Brain pericyte (primary cell): ENCODE measurements around the gene PARM1.

Experiments used
- DNase-seq: peaks from one replicate; pipeline ENCODE4 v3.0.0-alpha.2; 2012; ENCODE audit warnings: low read depth, low spot score

PARM1 gene, protein sequence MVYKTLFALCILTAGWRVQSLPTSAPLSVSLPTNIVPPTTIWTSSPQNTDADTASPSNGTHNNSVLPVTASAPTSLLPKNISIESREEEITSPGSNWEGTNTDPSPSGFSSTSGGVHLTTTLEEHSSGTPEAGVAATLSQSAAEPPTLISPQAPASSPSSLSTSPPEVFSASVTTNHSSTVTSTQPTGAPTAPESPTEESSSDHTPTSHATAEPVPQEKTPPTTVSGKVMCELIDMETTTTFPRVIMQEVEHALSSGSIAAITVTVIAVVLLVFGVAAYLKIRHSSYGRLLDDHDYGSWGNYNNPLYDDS

DNA sequence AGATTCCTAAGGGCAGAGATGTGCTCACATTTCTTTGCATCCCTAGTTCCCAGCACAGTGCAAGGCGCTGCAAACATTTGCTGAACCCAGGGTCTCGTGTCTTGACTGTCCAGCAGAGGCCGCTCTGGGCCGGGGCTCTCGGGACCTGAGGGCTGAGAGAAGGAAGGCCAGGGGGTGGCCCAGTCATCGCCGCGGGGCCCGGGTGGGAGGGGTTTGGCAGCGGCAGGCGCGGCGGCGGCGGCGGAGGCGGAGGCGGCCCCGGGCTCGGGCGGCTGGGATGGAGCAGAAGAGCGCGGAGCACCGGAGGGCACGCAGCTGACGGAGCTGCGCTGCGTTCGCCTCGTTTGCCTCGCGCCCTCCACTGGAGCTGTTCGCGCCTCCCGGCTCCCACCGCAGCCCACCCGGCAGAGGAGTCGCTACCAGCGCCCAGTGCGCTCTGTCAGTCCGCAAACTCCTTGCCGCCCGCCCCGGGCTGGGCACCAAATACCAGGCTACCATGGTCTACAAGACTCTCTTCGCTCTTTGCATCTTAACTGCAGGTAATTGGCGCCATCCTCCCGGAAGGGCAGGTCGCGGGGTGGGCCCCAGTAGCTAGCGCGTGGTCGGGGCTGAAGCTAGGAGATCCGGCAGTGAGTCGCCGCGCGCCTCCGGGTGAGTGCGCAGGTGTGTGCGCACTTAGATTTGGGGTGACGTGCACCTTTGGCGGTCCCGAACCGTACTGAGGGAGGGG is at the start of gene PARM1:
PARM1 (plus strand) TSS at position 285 of the 730 bp plus-strand sequence; CDS start at position 497, 212 bp downstream.
- no peak for DNase-seq

- no peak for DNase-seq
Measured at GRCh38 chr4:74884266-74884665, 48.6 kb upstream of the PARM1 start.

- DNase-seq = no peak
Measured at GRCh38 chr4:74886484-74886883, 46.4 kb upstream of the PARM1 start.

GRCh38 chr4:74890341-74890740 is 42.6 kb upstream of the PARM1 start:
- DNase-seq = no peak

DNA sequence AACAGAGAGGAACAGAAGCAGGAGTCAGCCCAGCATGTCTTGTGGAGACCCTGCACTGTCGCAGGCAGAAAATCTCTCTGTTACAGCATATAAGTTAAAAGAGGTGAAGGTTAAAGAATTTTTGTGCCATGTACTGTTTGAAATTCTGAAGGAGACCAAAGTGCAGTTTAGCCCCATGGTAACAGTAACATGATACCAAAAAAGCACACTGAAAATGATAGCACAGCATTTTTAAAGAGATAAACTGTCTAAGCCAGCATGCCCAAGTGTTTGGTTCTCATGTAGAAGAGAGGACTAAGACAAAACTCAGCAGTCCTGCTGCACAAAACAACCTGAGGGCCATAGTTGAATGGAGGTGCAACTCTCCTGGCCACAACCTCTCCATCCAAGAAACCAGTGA is 41.9 kb upstream of the PARM1 start:
- DNase-seq = no peak

- DNase-seq = no peak
Measured at GRCh38 chr4:74893171-74893570, 39.7 kb upstream of the PARM1 start.

- no peak for DNase-seq
Measured at GRCh38 chr4:74896595-74896994, 36.3 kb upstream of the PARM1 start.

- DNase-seq = no peak
Measured at GRCh38 chr4:74897386-74897785, 35.5 kb upstream of the PARM1 start.

DNA sequence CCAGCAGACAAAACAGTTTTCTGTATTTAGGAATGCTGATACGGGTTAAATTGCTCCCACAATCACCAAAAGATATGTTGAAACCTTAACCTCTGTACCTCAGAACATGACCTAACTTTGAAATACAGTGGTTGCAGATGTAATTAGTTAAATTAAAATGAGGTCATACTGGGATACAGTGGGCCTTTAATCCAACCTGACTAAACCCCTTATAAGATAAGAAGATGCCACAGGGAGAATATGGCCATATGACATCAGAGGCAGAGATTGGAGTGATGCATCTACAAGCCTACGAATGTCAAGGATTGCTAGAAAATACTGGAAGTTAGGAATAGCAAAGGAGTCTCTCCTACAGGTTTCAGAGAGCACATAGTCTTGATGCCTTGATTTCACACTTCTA is 32.1 kb upstream of the PARM1 start:
- DNase-seq = no peak

GRCh38 chr4:74904509-74905065 is 28.3 kb upstream of the PARM1 start:
- no peak for DNase-seq

DNA sequence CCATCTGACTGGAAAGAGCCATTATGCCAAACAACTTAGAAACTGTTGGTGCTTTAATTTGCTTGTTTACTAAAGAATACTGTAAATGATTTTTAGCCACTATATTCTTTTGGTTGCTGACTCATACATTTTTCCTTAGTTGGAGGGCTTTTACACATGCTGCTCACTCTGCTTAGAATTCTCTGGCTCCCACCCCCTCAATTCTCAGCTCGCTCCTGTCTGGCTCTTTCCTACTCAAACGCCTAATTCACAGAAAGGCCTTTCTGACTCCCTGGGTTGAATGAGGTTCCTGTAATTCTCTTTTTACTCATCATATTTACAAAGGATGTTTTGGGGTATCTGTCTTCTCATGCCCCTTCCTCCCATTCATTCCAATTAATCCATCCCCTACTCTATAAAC is 26.1 kb upstream of the PARM1 start:
- no peak for DNase-seq

- DNase-seq = no peak
Measured at GRCh38 chr4:74919783-74920182, 13.1 kb upstream of the PARM1 start.

DNA sequence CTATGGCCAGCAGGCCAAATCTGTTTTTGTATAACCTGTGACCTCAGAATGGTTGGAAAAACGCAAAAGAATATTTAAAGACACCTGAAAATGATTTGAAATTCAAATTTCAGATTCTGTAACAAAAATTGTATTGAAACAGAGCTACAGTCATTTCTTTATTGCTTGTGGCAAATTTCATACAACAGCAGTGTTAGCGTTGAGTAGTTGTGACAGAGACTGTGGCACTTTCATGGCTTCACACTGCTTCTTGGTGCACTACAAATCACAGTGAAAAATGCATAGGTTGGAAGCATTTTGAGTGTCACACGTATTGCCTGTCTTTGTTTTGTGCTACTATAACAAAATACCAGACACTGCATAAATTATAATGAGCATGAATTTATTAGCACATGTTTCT is 12.2 kb upstream of the PARM1 start:
- no peak for DNase-seq

- no peak for DNase-seq
Measured at GRCh38 chr4:74921490-74921889, 11.4 kb upstream of the PARM1 start.

DNA sequence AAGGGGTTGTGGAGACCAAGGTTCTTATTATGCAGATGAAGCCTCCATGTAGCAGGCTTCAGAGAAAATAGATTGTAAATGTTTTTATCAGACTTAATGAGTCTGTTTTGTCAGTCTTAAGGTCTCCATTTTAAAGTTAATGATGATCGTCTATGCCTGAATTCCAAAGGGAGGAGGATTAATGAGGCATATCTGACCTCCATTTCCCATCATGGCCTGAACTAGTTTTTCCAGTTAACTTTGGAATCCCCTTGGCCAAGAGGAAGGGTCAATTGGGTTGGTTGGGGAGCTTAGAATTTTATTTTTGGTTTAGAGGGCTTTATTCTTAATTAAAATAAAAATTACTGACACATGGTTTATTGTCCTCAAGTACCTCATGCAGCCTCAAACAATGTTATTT is 6.9 kb upstream of the PARM1 start:
- DNase-seq = no peak

- DNase-seq = no peak
Measured at GRCh38 chr4:74930162-74930561, 2.8 kb upstream of the PARM1 start.

GRCh38 chr4:74931376-74931775 is 1.5 kb upstream of the PARM1 start:
- DNase-seq = no peak

GRCh38 chr4:74932010-74932409 is 906 bp upstream of the PARM1 start:
- DNase-seq = no peak

DNA sequence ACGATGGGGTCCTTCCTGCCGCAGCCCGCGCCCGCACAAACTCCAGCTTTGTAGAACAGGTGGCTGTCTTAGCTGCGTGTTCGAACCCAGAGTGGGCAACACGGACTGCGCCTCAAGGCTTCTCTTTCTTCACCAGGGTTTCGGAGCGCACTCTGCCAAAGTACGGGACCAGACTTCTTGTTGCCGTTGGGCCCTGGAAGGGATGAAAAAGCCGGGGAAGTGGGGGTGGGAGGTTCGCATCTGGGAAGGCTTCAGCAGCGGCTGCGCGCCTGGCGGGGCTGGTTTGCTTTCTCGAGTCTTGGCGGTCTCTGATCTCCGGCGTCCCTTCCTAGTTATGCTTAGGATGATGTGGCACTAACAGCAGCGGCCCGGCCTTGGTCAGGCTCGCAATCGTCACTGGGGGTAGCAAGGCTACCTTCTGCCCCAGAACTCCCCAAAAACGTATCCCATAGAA is 673 bp downstream of the PARM1 start:
- no peak for DNase-seq

DNA sequence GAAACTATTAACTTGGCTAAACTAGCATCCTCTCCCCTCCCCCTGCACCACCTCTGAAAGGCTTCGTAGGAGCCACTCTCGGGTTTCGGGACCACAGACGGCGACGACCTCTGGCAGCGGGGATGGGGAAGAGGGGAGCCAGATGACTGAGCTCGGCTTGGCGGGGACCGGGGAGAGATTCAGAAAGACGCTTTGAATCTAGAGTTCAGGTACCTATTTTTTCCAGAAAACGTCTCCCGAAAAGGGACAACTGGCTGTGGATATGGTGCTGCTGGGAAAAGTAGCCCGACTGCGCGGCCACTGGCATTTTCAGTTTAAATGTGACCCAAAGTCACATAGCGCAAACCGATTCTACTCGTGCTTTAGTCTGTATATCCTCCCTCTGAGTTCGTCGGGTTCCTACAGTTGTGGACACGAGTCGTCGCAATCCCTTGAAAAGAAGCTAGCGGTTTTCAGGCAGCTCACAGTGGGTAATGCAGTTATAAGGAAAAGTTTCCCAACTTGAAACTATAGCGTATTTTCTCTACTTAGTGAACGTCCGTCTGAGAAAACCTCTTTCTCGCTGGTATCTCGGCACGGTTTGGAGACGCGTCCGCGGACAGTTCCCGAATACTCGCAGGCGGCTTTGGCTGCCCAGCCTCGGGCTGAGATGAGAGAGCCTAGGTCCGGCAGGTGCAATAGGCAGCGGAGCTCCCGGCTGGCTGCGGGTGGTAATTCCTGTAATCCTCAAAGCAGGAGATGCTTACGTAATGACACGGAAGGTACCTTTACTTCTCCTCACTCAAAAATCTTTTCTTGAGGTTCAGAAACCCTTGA is 1.3 kb downstream of the PARM1 start:
- no peak for DNase-seq

GRCh38 chr4:74934888-74935287 is 2.0 kb downstream of the PARM1 start:
- DNase-seq = no peak

DNA sequence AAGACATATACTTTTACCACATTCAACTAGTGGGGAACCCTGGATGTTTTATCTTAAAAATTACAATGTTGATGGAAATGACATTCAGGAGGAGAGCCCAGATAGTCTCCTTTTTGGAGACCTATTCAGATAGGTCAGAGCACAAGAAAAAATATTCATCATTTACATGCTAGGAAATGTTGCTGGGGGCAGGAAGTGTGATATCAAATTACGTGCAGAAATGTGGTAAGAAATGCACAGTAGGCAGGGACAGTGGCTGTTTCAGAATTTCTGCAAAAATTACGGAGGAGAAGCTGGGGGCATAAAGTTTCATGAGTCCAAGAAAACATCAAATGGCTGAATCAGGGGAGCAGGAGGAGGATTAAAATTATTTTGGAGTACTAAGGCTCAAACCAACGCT is 8.2 kb downstream of the PARM1 start:
- DNase-seq = no peak
